ENCODE measurements around the gene PTPRE. TPM values are rescaled to one million over a fixed set of nuclear protein-coding genes. Genes with fewer than 3 reads are reported as not detected.
A peak's percentile ranks its signal among the peaks of the same experiment; 100 is the strongest.

Gene PTPRE, protein sequence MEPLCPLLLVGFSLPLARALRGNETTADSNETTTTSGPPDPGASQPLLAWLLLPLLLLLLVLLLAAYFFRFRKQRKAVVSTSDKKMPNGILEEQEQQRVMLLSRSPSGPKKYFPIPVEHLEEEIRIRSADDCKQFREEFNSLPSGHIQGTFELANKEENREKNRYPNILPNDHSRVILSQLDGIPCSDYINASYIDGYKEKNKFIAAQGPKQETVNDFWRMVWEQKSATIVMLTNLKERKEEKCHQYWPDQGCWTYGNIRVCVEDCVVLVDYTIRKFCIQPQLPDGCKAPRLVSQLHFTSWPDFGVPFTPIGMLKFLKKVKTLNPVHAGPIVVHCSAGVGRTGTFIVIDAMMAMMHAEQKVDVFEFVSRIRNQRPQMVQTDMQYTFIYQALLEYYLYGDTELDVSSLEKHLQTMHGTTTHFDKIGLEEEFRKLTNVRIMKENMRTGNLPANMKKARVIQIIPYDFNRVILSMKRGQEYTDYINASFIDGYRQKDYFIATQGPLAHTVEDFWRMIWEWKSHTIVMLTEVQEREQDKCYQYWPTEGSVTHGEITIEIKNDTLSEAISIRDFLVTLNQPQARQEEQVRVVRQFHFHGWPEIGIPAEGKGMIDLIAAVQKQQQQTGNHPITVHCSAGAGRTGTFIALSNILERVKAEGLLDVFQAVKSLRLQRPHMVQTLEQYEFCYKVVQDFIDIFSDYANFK
- 1 to 10 TPM; 2.3 to 9.2 (median 2.7) TPM for total RNA-seq
- long read RNA-seq, partial matches to known transcripts = 0 of 1 reads
- long read RNA-seq, other reads (novel, unspliced or antisense) = 1 of 1 reads

DNA sequence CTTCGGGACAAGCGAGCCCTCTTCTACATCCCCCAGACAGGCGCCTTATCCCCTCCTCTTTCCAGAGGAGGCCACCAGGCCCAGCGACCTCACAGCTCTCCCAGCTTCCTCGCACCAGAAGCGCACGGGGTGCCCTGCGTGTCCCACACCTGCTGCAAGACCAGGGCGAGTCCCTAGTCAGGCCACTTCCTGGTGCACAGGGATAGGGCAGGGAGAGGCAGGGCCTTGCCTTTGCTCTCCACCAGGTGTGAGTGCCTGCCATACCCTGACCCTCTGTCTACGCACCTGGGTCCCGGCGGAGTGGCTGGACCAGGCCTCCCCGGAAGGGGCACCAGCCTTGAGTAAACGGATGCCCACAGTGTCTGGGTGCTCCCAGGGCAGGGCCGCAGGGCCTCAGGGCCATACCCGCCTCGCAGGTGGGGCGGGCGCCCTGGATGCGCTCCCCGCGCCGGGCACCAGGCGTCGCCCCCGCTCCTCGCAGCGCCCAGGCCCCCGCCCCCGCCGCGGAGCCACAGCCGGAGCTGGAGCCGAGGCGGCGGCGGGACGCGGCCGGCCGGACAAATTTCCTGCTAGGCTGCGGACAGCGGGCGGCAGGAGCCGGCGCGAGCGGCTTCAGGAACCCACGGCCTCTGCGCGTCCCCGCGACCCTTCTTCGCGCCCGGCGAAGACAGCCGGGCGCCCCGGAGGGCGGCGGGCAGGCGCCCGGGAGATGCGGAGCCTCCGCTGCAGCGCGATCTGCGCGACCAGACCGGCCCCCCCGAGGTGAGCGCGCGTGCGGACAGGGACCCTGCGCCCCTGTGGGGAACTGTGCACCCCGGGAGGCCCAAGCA, at the start of gene PTPRE:
PTPRE (plus strand) TSS at position 556 of the 830 bp plus-strand sequence. CDS start 133,779 bp downstream, outside the sequence.
- WGBS (ENCODE audit: insufficient coverage, low coverage, low lambda C conversion rate, missing lambda C conversion rate) = 11% methylated on average over 25 of the region's 78 CpGs

DNA sequence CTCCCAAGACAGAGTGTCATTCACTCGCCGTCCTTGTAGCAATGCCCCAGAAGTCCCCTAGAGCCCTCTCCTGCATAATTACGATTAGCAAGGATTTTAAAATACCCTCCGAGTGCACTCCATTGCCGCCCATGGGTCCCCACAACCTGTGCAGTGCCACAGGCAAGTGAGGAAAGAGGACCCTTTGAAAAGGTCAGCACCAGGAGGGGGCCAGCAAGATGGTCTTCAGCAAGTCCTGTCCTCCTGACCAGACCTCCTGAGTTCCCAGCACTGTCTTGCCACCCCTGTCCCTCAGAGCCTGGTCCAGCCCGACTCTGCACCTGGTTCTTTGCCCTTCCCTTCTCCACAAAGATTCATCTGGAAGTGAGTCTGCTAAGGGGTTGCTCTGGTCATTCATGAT, 46.3 kb upstream of the PTPRE start:
- Histone ChIP-seq H3K4me3 (no peak overlapping the region), H3K9me3 (no peaks in the 10 kb centered on the region), H3K27me3 (no peaks in the 10 kb centered on the region), H3K4me1 (no peaks in the 10 kb centered on the region), H3K27ac (no peak overlapping the region), H3K36me3 (no peaks in the 10 kb centered on the region)
- intact Hi-C loops (cut with DNase I) = no loop called here
- no peak for ATAC-seq
- WGBS (ENCODE audit: insufficient coverage, low coverage, low lambda C conversion rate, missing lambda C conversion rate) = 95% methylated on average over 4 of the region's 6 CpGs
- TF ChIP-seq POLR2A (IDR thresholded peaks at IDR 0.05) (no peak), CTCF (IDR thresholded peaks at IDR 0.05) (no peak)
- no peak for DNase-seq

More for the DNA sequence above, at the start of gene PTPRE:
- ATAC-seq (peak; percentile 95 to 98 (median 98)), DNase-seq (peak; percentile 78 to 85 (median 82))
- no peaks in the 10 kb centered on the region for H3K9me3 ChIP-seq
- H3K36me3 ChIP-seq = no peaks in the 10 kb centered on the region
- peak within 1 kb of the TSS; percentile 49 to 63 (median 58) for H3K4me3 ChIP-seq
- intact Hi-C loops (cut with DNase I) = loop anchor here (5.0 to 10.0 kb wide), 3 partner anchors 106 to 168 kb away; no protein-coding TSS in a partner anchor
- peak; percentile 56 to 91 (median 74) for TF ChIP-seq CTCF (IDR thresholded peaks at IDR 0.05)
- TF ChIP-seq POLR2A (IDR thresholded peaks at IDR 0.05) = no peak
- peaks cover 0 to 8% (median 0%) of the 10 kb centered on the region in 4 donors for H3K4me1 ChIP-seq
- peak within 1 kb of the TSS in 2 of 3 donors; percentile 37 to 67 for H3K27ac ChIP-seq
- no peaks in the 10 kb centered on the region for H3K27me3 ChIP-seq

DNA sequence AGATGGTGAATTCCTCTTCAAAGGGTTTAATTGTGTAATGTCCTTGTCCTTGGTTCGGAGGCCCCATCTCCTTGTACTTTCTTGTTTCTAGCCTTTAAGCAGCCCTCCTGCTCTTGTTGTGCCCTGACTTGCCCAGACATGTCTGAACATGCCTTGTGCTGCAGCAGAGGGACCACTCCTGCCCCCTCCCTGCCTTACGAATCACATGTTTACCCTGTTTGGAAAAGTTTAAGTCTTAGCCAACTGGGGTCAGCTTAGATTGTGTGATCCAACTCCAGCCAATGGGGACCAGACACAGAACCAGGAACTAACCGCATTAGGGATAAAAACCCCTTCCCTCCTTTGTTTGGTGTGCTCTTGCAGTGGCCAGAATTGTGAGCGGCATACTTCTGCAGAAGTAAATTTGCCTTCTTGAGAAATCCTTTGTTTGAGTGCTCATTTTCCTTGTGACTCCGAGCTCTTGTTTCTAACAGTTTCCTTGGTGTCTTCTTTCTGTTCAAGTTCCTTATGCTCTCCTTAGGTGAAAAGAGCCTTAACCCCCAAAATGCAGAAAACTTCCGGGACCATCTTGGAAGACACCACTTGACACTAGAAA, 43.6 kb upstream of the PTPRE start:
- ATAC-seq (no peak), DNase-seq (no peak)
- TF ChIP-seq POLR2A (IDR thresholded peaks at IDR 0.05) (no peak), CTCF (IDR thresholded peaks at IDR 0.05) (no peak)
- H3K36me3 ChIP-seq = no peaks in the 10 kb centered on the region
- intact Hi-C loops (cut with DNase I) = no loop called here
- no peaks in the 10 kb centered on the region for H3K9me3 ChIP-seq
- WGBS (ENCODE audit: insufficient coverage, low coverage, low lambda C conversion rate, missing lambda C conversion rate) = 88% methylated on average over 3 of the region's 6 CpGs
- H3K27me3 ChIP-seq = no peaks in the 10 kb centered on the region
- no peak overlapping the region for H3K4me3 ChIP-seq
- H3K4me1 ChIP-seq = peaks cover 0 to 12% (median 2%) of the 10 kb centered on the region in 4 donors
- H3K27ac ChIP-seq = no peak overlapping the region

Data from right lobe of liver (tissue), 6 donors.